DMS79 (cell line): Measurements from ENCODE around the gene PMM2.

Experiments used
- DNase-seq: peaks from one replicate; lab custom pipeline; 2025; lab: John Stamatoyannopoulos, UW

Gene PMM2

GRCh38 chr16:8851761-8852403 lies 54.2 kb downstream of the PMM2 start:
- DNase-seq, result no peak

GRCh38 chr16:8852534-8852933 lies 54.9 kb downstream of the PMM2 start:
- no peak for DNase-seq

- no peak for DNase-seq
Observed at GRCh38 chr16:8853150-8853549, 55.5 kb downstream of the PMM2 start.

GRCh38 chr16:8853611-8854010 lies 56.0 kb downstream of the PMM2 start:
- DNase-seq, result no peak

- no peak for DNase-seq
Observed at GRCh38 chr16:8854298-8854948, 56.8 kb downstream of the PMM2 start.

GRCh38 chr16:8855051-8855786 lies 57.6 kb downstream of the PMM2 start:
- DNase-seq, result no peak

GRCh38 chr16:8855972-8856371 lies 58.3 kb downstream of the PMM2 start:
- DNase-seq, result no peak

GRCh38 chr16:8858994-8859912 lies 61.6 kb downstream of the PMM2 start:
- DNase-seq, result no peak

- DNase-seq, result no peak
Observed at GRCh38 chr16:8859913-8860881, 62.6 kb downstream of the PMM2 start.

- DNase-seq, result no peak
Observed at GRCh38 chr16:8861563-8862308, 64.1 kb downstream of the PMM2 start.

GRCh38 chr16:8862309-8863130 lies 64.9 kb downstream of the PMM2 start:
- DNase-seq, result no peak

GRCh38 chr16:8863594-8864424 lies 66.2 kb downstream of the PMM2 start:
- no peak for DNase-seq

- no peak for DNase-seq
Observed at GRCh38 chr16:8864480-8865110, 67.0 kb downstream of the PMM2 start.

GRCh38 chr16:8865145-8865882 lies 67.7 kb downstream of the PMM2 start:
- no peak for DNase-seq

- DNase-seq, result peak; percentile 18
Observed at GRCh38 chr16:8866118-8866883, 68.7 kb downstream of the PMM2 start.

- no peak for DNase-seq
Observed at GRCh38 chr16:8866884-8867215, 69.2 kb downstream of the PMM2 start.
